ENCODE results near the gene STX10. TPM values are rescaled to one million over a fixed set of nuclear protein-coding genes. Genes with fewer than 3 reads are reported as not detected.

The STX10 gene
- total RNA-seq, 1 donor from 2014 or later, result 36.5 TPM

DNA sequence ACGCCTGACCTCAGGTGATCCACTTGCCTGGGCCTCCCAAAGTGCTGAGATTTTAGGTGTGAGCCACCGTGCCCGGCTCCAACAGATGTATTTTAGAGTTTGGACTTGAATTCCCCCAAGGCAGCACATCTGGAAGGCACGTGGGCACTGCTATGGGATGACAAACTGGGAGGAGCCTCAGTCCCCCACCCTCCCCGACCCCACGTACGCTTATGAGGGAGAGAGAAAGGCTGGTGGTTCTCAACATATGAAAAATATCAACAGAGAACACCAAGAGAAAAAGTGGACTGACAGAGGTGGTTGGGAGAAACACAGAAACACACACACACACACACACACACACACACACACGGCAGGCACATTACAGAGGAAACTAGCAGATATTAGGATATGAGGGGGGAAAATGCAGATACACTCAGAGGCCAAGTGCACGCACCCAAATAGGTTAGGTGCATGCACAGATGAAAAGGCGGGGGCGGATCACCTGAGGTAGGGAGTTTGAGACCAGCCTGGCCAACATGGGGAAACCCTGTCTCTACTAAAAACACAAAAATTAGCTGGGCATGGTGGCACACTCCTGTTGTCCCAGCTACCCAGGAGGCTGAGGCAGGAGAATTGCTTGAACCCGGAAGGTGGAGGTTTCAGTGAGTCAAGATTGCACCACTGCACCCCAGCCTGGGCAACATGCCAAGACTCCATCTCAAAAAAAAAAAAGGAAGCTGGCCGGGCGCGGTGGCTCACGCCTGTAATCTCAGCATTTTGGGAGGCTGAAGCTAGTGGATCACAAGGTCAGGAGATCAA lies 3.2 kb downstream of the STX10 start:
- H3K27me3 Mint-ChIP-seq (ENCODE audit: insufficient read depth, low read depth), result peaks cover 3% of the 10 kb centered on the region
- Histone ChIP-seq H3K4me2 (no peak overlapping the region), H3K4me1 (no peaks in the 10 kb centered on the region), H3K27me3 (peaks cover 6% of the 10 kb centered on the region), H3K4me3 (no peak overlapping the region), H3K79me2 (ENCODE audit: low read depth) (peaks cover 12% of the 10 kb centered on the region), H3K27ac (no peak overlapping the region), H4K20me1 (ENCODE audit: low read depth) (no peaks in the 10 kb centered on the region), H3F3A (ENCODE audit: low read depth) (peaks cover 7% of the 10 kb centered on the region), H3K36me3 (no peaks in the 10 kb centered on the region), H2AFZ (replicated peaks) (no peak overlapping the region), H3K9ac (no peak overlapping the region), H3K9me3 (ENCODE audit: low read depth) (no peaks in the 10 kb centered on the region)
- H3K4me3 Mint-ChIP-seq, result no peak overlapping the region
- TF ChIP-seq EZH2 (IDR thresholded peaks at IDR 0.05) (no peak), EZH2phosphoT487 (IDR thresholded peaks at IDR 0.05) (no peak)
- TF ChIP-seq, protein P1, sequence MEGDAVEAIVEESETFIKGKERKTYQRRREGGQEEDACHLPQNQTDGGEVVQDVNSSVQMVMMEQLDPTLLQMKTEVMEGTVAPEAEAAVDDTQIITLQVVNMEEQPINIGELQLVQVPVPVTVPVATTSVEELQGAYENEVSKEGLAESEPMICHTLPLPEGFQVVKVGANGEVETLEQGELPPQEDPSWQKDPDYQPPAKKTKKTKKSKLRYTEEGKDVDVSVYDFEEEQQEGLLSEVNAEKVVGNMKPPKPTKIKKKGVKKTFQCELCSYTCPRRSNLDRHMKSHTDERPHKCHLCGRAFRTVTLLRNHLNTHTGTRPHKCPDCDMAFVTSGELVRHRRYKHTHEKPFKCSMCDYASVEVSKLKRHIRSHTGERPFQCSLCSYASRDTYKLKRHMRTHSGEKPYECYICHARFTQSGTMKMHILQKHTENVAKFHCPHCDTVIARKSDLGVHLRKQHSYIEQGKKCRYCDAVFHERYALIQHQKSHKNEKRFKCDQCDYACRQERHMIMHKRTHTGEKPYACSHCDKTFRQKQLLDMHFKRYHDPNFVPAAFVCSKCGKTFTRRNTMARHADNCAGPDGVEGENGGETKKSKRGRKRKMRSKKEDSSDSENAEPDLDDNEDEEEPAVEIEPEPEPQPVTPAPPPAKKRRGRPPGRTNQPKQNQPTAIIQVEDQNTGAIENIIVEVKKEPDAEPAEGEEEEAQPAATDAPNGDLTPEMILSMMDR (IDR thresholded peaks at IDR 0.05), result no peak
- no peak for DNase-seq (ENCODE audit: low spot score)
- H3K9me3 Mint-ChIP-seq, result no peaks in the 10 kb centered on the region
- H3K36me3 Mint-ChIP-seq, result no peaks in the 10 kb centered on the region
- peaks cover 13% of the 10 kb centered on the region for H3K4me1 Mint-ChIP-seq
- H3K27ac Mint-ChIP-seq, result no peak overlapping the region

DNA sequence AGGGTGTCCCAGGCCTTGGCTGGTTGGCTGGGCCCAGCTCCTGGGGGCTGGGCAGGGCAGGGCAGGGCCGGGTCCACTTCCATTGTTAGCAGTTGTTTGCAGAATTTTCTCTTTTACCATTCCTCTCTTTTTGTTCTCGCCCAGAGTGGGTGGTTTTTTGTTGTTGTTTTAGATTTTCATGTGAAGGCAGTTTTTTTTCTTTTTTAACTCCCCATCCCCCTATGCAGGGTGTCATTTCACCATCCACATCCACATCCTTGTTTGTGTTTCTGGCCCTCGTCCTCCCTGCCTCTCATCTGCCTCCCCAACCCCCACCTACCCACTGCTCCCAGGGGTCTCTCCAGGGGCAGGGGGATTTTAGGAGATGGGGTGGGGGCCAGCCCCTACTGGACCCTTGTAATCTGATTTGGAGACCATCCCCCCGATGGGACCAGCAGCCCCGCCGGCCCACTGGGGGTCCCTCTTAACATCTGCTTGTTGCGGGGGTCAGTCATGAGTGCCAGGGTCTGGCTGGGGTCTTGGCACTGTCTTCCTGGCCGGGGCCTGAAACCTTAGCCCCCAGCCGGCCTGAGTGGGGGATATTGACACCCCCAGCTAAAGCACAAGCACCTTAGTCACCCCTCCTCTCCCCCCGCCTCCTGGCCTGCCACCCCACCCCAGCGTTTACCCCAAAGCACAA lies 10.4 kb downstream of the STX10 start:
- Mint-ChIP-seq H3K36me3 (peaks cover 9% of the 10 kb centered on the region), H3K27me3 (ENCODE audit: insufficient read depth, low read depth) (peaks cover 5% of the 10 kb centered on the region), H3K27ac (no peak overlapping the region)

DNA sequence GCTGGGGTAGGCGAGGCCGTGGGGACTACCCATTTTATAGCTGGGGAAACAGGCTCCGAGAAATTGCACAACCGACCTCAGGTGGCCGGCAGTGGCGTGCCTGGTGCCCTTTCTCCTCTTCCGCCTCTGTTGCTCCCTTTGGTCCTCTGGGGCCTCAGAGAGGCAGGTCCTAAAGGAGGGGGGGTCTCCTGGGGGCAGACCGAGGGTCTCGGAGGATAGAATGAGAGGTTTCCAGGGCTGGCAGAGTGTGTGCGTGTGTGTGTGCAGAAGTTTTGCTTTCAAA lies 11.3 kb downstream of the STX10 start:
- no peaks in the 10 kb centered on the region for H3K4me1 Mint-ChIP-seq
- H3K27ac Mint-ChIP-seq, result no peak overlapping the region
- H3K36me3 Mint-ChIP-seq, result peaks cover 9% of the 10 kb centered on the region
- no peak overlapping the region for H2AFZ ChIP-seq (replicated peaks)
- H3K79me2 ChIP-seq (ENCODE audit: low read depth), result peaks cover 13% of the 10 kb centered on the region
- H3K27ac ChIP-seq, result peak overlapping the region; percentile 37
- TF ChIP-seq, protein P1 (IDR thresholded peaks at IDR 0.05), result no peak
- TF ChIP-seq EZH2 (IDR thresholded peaks at IDR 0.05) (no peak), EZH2phosphoT487 (IDR thresholded peaks at IDR 0.05) (no peak)
- H3K4me1 ChIP-seq, result no peaks in the 10 kb centered on the region
- no peak overlapping the region for H3K4me3 ChIP-seq
- H3K9ac ChIP-seq, result no peak overlapping the region
- peaks cover 5% of the 10 kb centered on the region for H3K27me3 Mint-ChIP-seq (ENCODE audit: insufficient read depth, low read depth)
- H3F3A ChIP-seq (ENCODE audit: low read depth), result peaks cover 6% of the 10 kb centered on the region
- no peak for DNase-seq (ENCODE audit: low spot score)
- no peak overlapping the region for H3K4me2 ChIP-seq
- no peaks in the 10 kb centered on the region for H3K9me3 Mint-ChIP-seq
- no peaks in the 10 kb centered on the region for H3K27me3 ChIP-seq
- no peak overlapping the region for H3K4me3 Mint-ChIP-seq
- H3K9me3 ChIP-seq (ENCODE audit: low read depth), result no peaks in the 10 kb centered on the region
- H3K36me3 ChIP-seq, result no peaks in the 10 kb centered on the region
- H4K20me1 ChIP-seq (ENCODE audit: low read depth), result peaks cover 44% of the 10 kb centered on the region

More for the DNA sequence above, 10.4 kb downstream of the STX10 start:
- no peaks in the 10 kb centered on the region for H3K36me3 ChIP-seq
- H3K9ac ChIP-seq, result no peak overlapping the region
- Mint-ChIP-seq H3K4me3 (no peak overlapping the region), H3K4me1 (no peaks in the 10 kb centered on the region), H3K9me3 (no peaks in the 10 kb centered on the region)
- TF ChIP-seq EZH2 (IDR thresholded peaks at IDR 0.05) (no peak), EZH2phosphoT487 (IDR thresholded peaks at IDR 0.05) (no peak)
- TF ChIP-seq, protein P1 (IDR thresholded peaks at IDR 0.05), result no peak
- no peaks in the 10 kb centered on the region for H3K4me1 ChIP-seq
- H3K27me3 ChIP-seq, result no peaks in the 10 kb centered on the region
- no peak overlapping the region for H2AFZ ChIP-seq (replicated peaks)
- H3F3A ChIP-seq (ENCODE audit: low read depth), result peaks cover 6% of the 10 kb centered on the region
- no peak overlapping the region for H3K4me2 ChIP-seq
- H3K27ac ChIP-seq, result peak overlapping the region; percentile 37
- no peak for DNase-seq (ENCODE audit: low spot score)
- H3K9me3 ChIP-seq (ENCODE audit: low read depth), result no peaks in the 10 kb centered on the region
- H4K20me1 ChIP-seq (ENCODE audit: low read depth), result peaks cover 35% of the 10 kb centered on the region
- no peak overlapping the region for H3K4me3 ChIP-seq
- peaks cover 4% of the 10 kb centered on the region for H3K79me2 ChIP-seq (ENCODE audit: low read depth)
